Retinal pigment epithelial cell (primary cell): Measurements from ENCODE around the gene SLC6A3.
A peak's percentile ranks its signal among the peaks of the same experiment; 100 is the strongest.

Experiments
- DNase-seq: peaks from one replicate; pipeline ENCODE4 v3.0.0-alpha.2; 2010; ENCODE audit warnings: low read depth
- H3K4me3 ChIP-seq: 2 replicates; pipeline ENCODE4 v1.5.1; 2011; ENCODE audit warnings: mild to moderate bottlenecking, low read length, control low read depth, moderate library complexity
- TF ChIP-seq, protein P1 (sequence below): conservative IDR thresholded peaks from 2 replicates; pipeline ENCODE4 v1.5.1; 2011; ENCODE audit warnings: low read depth, low read length, control low read depth, inconsistent platforms

Gene SLC6A3

DNA sequence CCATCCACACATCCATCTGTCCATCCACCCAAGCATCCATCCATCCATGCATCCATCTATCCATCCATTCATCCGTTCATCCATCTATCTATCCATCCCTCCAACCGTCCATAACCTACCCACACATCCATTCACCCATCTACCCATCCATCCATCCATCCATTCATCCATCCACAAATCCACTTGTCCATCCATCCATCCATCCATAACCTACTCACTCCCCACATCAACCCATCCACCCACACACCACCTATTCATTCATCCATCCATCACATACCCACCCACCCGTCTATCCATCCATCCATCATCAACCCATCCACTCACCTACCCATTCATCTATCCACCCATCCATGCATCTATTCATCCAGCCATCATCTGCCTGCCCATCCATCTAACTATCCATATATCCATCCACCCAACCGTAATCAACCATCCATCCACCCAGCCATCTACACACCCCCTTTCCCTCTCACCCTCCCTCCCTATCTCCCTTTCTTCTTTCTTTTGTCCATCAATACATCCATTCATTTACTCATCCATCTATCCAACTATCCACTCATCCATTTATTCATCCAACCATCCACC lies 56.8 kb downstream of the SLC6A3 start:
- no peak overlapping the region for H3K4me3 ChIP-seq
- TF ChIP-seq, protein P1, sequence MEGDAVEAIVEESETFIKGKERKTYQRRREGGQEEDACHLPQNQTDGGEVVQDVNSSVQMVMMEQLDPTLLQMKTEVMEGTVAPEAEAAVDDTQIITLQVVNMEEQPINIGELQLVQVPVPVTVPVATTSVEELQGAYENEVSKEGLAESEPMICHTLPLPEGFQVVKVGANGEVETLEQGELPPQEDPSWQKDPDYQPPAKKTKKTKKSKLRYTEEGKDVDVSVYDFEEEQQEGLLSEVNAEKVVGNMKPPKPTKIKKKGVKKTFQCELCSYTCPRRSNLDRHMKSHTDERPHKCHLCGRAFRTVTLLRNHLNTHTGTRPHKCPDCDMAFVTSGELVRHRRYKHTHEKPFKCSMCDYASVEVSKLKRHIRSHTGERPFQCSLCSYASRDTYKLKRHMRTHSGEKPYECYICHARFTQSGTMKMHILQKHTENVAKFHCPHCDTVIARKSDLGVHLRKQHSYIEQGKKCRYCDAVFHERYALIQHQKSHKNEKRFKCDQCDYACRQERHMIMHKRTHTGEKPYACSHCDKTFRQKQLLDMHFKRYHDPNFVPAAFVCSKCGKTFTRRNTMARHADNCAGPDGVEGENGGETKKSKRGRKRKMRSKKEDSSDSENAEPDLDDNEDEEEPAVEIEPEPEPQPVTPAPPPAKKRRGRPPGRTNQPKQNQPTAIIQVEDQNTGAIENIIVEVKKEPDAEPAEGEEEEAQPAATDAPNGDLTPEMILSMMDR, result no peak
- no peak for DNase-seq

DNA sequence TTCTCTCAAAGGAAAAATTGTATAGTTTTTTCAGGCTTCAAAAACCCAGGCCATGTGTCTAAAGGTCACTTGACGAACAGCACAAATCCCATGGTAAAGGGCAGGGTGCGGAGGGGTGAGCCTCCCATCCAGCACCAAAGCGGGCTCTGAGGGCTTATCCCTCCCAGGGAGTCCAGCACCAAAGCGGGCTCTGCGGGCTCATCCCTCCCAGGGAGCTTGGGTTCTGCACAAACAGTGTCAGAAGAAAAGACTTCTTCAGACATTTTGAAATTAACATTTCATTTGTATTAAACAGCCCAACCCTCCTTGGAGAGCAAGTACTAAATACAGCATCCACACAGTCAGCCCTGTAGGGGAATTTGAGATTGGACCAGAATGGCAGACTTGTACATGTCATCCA lies 57.4 kb downstream of the SLC6A3 start:
- no peak for DNase-seq
- H3K4me3 ChIP-seq, result no peak overlapping the region
- TF ChIP-seq, protein P1, result no peak

DNA sequence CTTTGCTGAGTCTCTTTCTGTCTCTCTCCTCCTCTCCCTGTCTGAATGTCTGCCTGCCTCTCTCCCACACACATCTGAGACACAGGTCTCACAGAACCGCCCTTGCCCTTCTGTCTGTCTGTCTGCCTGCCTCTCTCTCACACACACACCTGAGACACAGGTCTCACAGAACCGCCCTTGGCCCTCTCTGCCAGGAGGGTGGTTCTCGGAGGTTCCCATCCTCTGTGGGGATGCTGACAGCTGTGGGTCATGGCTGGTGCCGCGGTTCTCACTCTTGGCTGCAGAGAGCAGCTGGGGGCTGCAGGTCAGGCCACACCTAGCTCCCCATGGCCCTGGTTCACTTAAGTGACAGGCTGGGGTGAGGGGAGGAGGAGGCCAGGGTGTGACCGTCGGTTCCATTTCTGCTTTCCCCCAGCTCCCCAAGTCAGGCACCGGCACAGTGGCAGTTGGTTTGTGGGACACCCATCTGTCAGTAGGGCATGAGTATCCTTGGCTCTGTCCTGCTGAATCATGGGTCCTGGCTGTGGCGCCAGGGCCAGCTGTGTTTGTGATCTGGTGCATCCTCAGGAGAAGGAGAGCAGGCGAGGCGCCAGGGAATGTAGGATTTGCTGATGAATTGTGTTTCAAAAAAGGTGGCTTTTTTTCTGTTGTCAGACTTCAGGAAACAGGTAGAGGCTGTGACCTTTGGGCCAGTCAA lies 58.0 kb downstream of the SLC6A3 start:
- DNase-seq, result no peak
- TF ChIP-seq, protein P1, result no peak
- H3K4me3 ChIP-seq, result no peak overlapping the region

DNA sequence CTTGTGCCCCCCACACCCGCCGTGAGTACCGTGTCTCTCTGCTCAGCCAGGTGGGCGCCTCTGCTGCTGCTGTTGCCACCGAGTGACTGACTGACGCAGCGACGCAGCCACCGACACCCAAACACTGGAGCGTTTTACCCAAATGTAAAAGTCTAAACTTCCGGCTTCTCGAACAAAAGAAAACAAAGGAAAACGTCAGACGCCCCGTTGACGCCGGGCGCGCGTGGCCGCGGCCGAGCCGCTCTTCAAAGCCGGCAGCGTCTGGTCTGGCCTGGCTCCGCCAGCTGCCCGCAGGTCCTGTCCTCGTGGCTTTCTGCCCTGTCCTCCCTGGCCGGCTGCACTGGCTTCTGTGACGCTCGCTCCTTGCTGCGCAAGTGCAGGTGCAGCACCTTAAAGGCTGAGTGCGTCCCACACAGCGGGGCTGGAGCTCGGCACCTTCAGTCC lies 58.9 kb downstream of the SLC6A3 start:
- TF ChIP-seq, protein P1, result no peak
- peak overlapping the region; percentile 56 for H3K4me3 ChIP-seq
- DNase-seq, result no peak

DNA sequence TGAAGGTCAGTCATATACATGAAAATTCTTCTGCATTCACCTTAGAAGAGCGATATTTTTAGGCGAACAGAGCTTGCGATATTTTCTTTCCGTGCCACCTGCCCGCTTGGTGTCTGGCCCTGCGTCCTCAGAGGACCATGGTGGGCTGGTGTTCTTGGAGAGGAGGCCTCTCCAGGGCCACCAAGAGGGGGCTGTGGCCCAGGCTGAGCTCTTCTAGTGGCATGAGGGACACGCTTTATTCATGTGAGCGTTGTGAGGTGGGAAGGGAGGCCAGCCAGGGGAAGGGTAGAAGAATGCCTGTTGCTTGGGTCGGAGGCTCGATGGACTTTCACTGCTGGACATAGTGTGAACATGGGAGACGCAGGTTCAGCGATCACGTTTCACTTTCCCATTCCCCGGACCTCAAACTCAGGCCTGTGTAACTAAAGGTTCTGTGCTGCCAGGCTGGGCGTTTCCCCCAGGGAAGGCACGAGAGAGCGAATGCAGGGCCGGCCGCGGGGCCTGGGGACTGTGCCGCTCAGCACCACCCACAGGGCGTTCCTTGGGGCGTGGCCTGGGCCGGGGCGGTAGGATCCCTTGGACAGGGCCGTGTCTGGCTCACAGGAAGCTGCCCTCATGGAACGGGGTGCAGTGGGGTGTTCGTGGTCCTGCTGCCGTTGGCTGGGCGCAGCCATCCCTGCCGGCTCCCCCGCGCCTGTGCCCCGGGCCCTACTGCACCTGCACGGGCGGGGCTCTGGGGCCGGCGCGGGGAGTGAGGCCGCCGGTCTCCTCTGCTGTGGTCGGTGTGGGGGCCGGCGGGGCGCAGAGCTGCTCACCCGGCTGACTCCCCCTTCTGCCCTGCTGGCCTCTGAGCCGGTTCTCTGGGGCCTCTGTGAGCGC lies 59.6 kb downstream of the SLC6A3 start:
- H3K4me3 ChIP-seq, result peak overlapping the region; percentile 56
- DNase-seq, result no peak

DNA sequence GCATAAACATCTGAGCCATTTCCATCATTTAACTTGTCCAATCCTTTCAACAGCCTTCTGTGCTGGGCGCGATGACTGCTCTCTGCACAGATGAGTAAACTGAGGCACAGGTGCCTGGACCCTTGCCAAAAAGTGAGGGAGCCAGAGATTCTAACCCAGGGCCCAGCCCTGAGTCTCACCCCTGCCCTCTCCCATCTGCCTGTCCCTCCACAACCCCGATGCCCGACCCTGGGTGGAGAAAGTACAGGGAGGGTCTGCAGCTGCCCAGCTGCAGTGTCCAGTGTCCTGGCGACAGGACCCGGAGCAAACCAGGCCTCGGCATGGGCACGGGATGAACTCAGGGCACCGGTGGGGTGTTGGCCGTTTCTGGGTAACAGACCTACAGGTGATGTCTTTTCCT lies 60.7 kb downstream of the SLC6A3 start:
- no peak for DNase-seq
- H3K4me3 ChIP-seq, result no peak overlapping the region
- TF ChIP-seq, protein P1, result no peak

More for the DNA sequence above, 59.6 kb downstream of the SLC6A3 start:
- TF ChIP-seq, protein P1, result no peak
